ENCODE data around the gene SPAAR.

- TF ChIP-seq ATF3 (IDR thresholded peaks at IDR 0.05) = no peak
- TF ChIP-seq POLR2AphosphoS5 (IDR thresholded peaks at IDR 0.05; ENCODE audit: low read depth, low read length) = no peak
- TF ChIP-seq RAD21 (IDR thresholded peaks at IDR 0.05; ENCODE audit: low read depth) = no peak
- TF ChIP-seq CTCF (IDR thresholded peaks at IDR 0.05 in 2 of 3, conservative IDR thresholded peaks at IDR 0.05 in 1 of 3; ENCODE audit: borderline replicate concordance in 1 of 3, insufficient read depth in 1 of 3, low read depth in 2 of 3, low read length in 2 of 3) = no peak
- no peak for TF ChIP-seq POLR2A (IDR thresholded peaks at IDR 0.05; ENCODE audit: borderline replicate concordance, extremely low read depth, insufficient read depth, insufficient read length)
- TF ChIP-seq ZNF274 (IDR thresholded peaks at IDR 0.05; ENCODE audit: low read depth, low read length) = no peak
- TF ChIP-seq TCF7L2 (IDR thresholded peaks at IDR 0.05; ENCODE audit: borderline replicate concordance, extremely low read depth, insufficient read depth, insufficient read length) = no peak
Observed at GRCh38 chr9:35898337-35898736, 11.0 kb upstream of the SPAAR start.
